ENCODE measurements around the gene ERICH4. TPM values are rescaled to one million over a fixed set of nuclear protein-coding genes. Genes with fewer than 3 reads are reported as not detected.
A peak's percentile ranks its signal among the peaks of the same experiment; 100 is the strongest.

The ERICH4 gene
- total and polyA plus RNA-seq, 2 experiments from 2014 or later, result not detected

- no peaks in the 10 kb centered on the region for H3K9me2 ChIP-seq (ENCODE audit: insufficient read depth)
- peaks cover 9% of the 10 kb centered on the region for H3K79me2 ChIP-seq (replicated peaks; ENCODE audit: insufficient read depth)
- no peak overlapping the region for H3K4me3 Mint-ChIP-seq
- H3K9me3 Mint-ChIP-seq, result peaks cover 3% of the 10 kb centered on the region; the same call in 2 of the 3 replicates
- H3K4me1 Mint-ChIP-seq, result peaks cover 5% of the 10 kb centered on the region; the same call in 2 of the 3 replicates
- H3K4me1 ChIP-seq (ENCODE audit: insufficient read depth), result peaks cover 8% of the 10 kb centered on the region
- H2AFZ ChIP-seq, result no peak overlapping the region
- H3K36me3 ChIP-seq (ENCODE audit: insufficient read depth), result no peaks in the 10 kb centered on the region
- DNase-seq (ENCODE audit: low spot score) (no peak), ATAC-seq (no peak)
- H3F3A ChIP-seq (replicated peaks; ENCODE audit: low read depth), result 0 out of 2 replicates have a peak, but pooled peaks cover 7% of the 10 kb centered on the region
- H3K27me3 ChIP-seq (ENCODE audit: insufficient read depth), result no peaks in the 10 kb centered on the region
- H3K36me3 Mint-ChIP-seq (ENCODE audit: low read depth), result peaks cover 36% of the 10 kb centered on the region
- H3K4me2 ChIP-seq, result no peak overlapping the region
- no peak overlapping the region for H3K4me3 ChIP-seq
- TF ChIP-seq CTCF (conservative IDR thresholded peaks at IDR 0.05; ENCODE audit: low read depth in 2 of 2) (peak; percentile 10 to 23; a peak in 1 of 4 replicates), ZNF114 (CRISPR knock-in tag; IDR thresholded peaks at IDR 0.05) (no peak)
- H3K27ac Mint-ChIP-seq, result no peak overlapping the region
- H3K27ac ChIP-seq (ENCODE audit: low read depth), result no peak overlapping the region
- peaks cover 8% of the 10 kb centered on the region for H3K27me3 Mint-ChIP-seq (ENCODE audit: insufficient read depth, low read depth, poor library complexity)
- H4K20me1 ChIP-seq (replicated peaks; ENCODE audit: insufficient read depth), result no peaks in the 10 kb centered on the region; the same call in none of the 2 replicates
Measured at GRCh38 chr19:41435936-41436673, 6.9 kb upstream of the ERICH4 start.

DNA sequence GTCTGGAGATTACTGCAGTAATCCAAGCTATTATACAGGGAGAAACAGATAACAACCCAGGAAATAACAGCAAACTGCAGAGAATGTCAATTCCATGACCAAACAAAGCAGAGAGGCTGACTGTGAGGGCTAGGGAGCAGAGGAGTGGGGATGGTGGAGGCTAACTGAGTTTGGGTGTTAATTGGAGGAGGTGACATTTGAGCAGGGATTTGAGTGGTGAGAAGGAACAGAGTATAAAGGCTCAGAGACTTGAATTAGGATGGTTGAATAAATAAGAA is 6.3 kb upstream of the ERICH4 start:
- no peak overlapping the region for H3K27ac ChIP-seq (ENCODE audit: low read depth)
- 0 out of 2 replicates have a peak, but pooled peaks cover 5% of the 10 kb centered on the region for H3F3A ChIP-seq (replicated peaks; ENCODE audit: low read depth)
- ATAC-seq (no peak), DNase-seq (ENCODE audit: low spot score) (no peak)
- Mint-ChIP-seq H3K4me1 (peaks cover 5% of the 10 kb centered on the region; the same call in 2 of the 3 replicates), H3K4me3 (no peak overlapping the region), H3K36me3 (ENCODE audit: low read depth) (peaks cover 31% of the 10 kb centered on the region), H3K9me3 (peaks cover 3% of the 10 kb centered on the region; the same call in 2 of the 3 replicates), H3K27me3 (ENCODE audit: insufficient read depth, low read depth, poor library complexity) (peaks cover 8% of the 10 kb centered on the region), H3K27ac (no peak overlapping the region)
- no peaks in the 10 kb centered on the region for H3K36me3 ChIP-seq (ENCODE audit: insufficient read depth)
- H3K4me3 ChIP-seq, result no peak overlapping the region
- H3K27me3 ChIP-seq (ENCODE audit: insufficient read depth), result no peaks in the 10 kb centered on the region
- no peaks in the 10 kb centered on the region; the same call in 1 of the 2 replicates for H4K20me1 ChIP-seq (replicated peaks; ENCODE audit: insufficient read depth)
- H3K4me1 ChIP-seq (ENCODE audit: insufficient read depth), result peaks cover 8% of the 10 kb centered on the region
- peaks cover 9% of the 10 kb centered on the region for H3K79me2 ChIP-seq (replicated peaks; ENCODE audit: insufficient read depth)
- H3K9me2 ChIP-seq (ENCODE audit: insufficient read depth), result no peaks in the 10 kb centered on the region
- no peak overlapping the region for H3K4me2 ChIP-seq
- no peak overlapping the region for H2AFZ ChIP-seq
- TF ChIP-seq STAT1 (IDR thresholded peaks at IDR 0.05; ENCODE audit: unreplicated experiment) (no peak), JUNB (IDR thresholded peaks at IDR 0.05; ENCODE audit: unreplicated experiment) (no peak), EZH2 (IDR thresholded peaks at IDR 0.05; ENCODE audit: low read depth, unreplicated experiment) (no peak), POLR2AphosphoS5 (IDR thresholded peaks at IDR 0.05; ENCODE audit: low read depth) (no peak), EZH2phosphoT487 (IDR thresholded peaks at IDR 0.05; ENCODE audit: unreplicated experiment) (no peak), CTCF (conservative IDR thresholded peaks at IDR 0.05; ENCODE audit: low read depth in 2 of 2) (no peak)
- TF ChIP-seq, protein P1, sequence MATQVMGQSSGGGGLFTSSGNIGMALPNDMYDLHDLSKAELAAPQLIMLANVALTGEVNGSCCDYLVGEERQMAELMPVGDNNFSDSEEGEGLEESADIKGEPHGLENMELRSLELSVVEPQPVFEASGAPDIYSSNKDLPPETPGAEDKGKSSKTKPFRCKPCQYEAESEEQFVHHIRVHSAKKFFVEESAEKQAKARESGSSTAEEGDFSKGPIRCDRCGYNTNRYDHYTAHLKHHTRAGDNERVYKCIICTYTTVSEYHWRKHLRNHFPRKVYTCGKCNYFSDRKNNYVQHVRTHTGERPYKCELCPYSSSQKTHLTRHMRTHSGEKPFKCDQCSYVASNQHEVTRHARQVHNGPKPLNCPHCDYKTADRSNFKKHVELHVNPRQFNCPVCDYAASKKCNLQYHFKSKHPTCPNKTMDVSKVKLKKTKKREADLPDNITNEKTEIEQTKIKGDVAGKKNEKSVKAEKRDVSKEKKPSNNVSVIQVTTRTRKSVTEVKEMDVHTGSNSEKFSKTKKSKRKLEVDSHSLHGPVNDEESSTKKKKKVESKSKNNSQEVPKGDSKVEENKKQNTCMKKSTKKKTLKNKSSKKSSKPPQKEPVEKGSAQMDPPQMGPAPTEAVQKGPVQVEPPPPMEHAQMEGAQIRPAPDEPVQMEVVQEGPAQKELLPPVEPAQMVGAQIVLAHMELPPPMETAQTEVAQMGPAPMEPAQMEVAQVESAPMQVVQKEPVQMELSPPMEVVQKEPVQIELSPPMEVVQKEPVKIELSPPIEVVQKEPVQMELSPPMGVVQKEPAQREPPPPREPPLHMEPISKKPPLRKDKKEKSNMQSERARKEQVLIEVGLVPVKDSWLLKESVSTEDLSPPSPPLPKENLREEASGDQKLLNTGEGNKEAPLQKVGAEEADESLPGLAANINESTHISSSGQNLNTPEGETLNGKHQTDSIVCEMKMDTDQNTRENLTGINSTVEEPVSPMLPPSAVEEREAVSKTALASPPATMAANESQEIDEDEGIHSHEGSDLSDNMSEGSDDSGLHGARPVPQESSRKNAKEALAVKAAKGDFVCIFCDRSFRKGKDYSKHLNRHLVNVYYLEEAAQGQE (IDR thresholded peaks at IDR 0.05; ENCODE audit: unreplicated experiment), result no peak

Data from GM23338 (cell line).